Fibroblast of lung (primary cell): ENCODE data around the gene MBNL1. TPM values are rescaled to one million over a fixed set of nuclear protein-coding genes. Genes with fewer than 3 reads are reported as not detected.

Experiments used
- DNase-seq, 2 donors: peaks; one replicate each; pipeline versions ENCODE4 v3.0.0 to v3.0.0-alpha.2; 2010; ENCODE audit warnings: low read depth in 2 of 2
- H2AFZ ChIP-seq: 2 replicates; pipeline ENCODE4 v1.5.1; 2012; ENCODE audit warnings: low read length, control low read depth, inconsistent platforms
- H3K27ac ChIP-seq: 2 replicates; pipeline ENCODE4 v1.5.1; 2011; ENCODE audit warnings: low read length, control low read depth; ENCODE audit not compliant: insufficient read depth
- H3K27me3 ChIP-seq: 2 replicates; pipeline ENCODE4 v1.5.1; 2011; ENCODE audit warnings: mild to moderate bottlenecking, low read length; ENCODE audit not compliant: control insufficient read depth, insufficient read depth
- H3K36me3 ChIP-seq: 2 replicates; pipeline ENCODE4 v1.5.1; 2011; ENCODE audit warnings: low read length; ENCODE audit not compliant: control insufficient read depth, insufficient read depth
- H3K4me1 ChIP-seq: 2 replicates; pipeline ENCODE4 v1.5.1; 2011; ENCODE audit warnings: low read length; ENCODE audit not compliant: control insufficient read depth, insufficient read depth; ENCODE audit errors: extremely low read depth
- H3K4me2 ChIP-seq: 2 replicates; pipeline ENCODE4 v1.5.1; 2011; ENCODE audit warnings: low read length, control low read depth; ENCODE audit not compliant: insufficient read depth; ENCODE audit errors: extremely low read depth
- H3K4me3 ChIP-seq, 4 experiments: fragments of 200-600 bp in 1 of 4; sonication (generic) in 1 of 4; replicated peaks in 1 of 4; 2 replicates each; pipeline ENCODE4 v1.5.1; 2011 to 2016; ENCODE audit warnings: low read length in 4 of 4, low read depth in 3 of 4, mild to moderate bottlenecking in 3 of 4, control low read depth in 2 of 4, inconsistent platforms in 1 of 4, mixed read lengths in 1 of 4; ENCODE audit not compliant: insufficient read depth in 1 of 4; ENCODE audit errors: control extremely low read depth in 1 of 4
- H3K79me2 ChIP-seq: 2 replicates; pipeline ENCODE4 v1.5.1; 2012; ENCODE audit warnings: mild to moderate bottlenecking, low read length, inconsistent platforms; ENCODE audit not compliant: control insufficient read depth, insufficient read depth
- H3K9ac ChIP-seq: 2 replicates; pipeline ENCODE4 v1.5.1; 2011; ENCODE audit warnings: mild to moderate bottlenecking, low read length, control low read depth; ENCODE audit not compliant: insufficient read depth
- H3K9me3 ChIP-seq: 2 replicates; pipeline ENCODE4 v1.5.1; 2012; ENCODE audit warnings: low read depth, low read length; ENCODE audit not compliant: control insufficient read depth, insufficient read depth
- H4K20me1 ChIP-seq: 2 replicates; pipeline ENCODE4 v1.5.1; 2011; ENCODE audit warnings: low read length; ENCODE audit not compliant: control insufficient read depth, insufficient read depth; ENCODE audit errors: extremely low read depth
- CTCF ChIP-seq, 2 donors: IDR thresholded peaks in 1 of 2; conservative IDR thresholded peaks in 1 of 2; 1 replicate in 1 of 2; 2 replicates in 1 of 2; pipeline ENCODE4 v1.5.1; 2011 to 2012; ENCODE audit warnings: low read length in 2 of 2, control low read depth in 1 of 2, inconsistent platforms in 1 of 2, low read depth in 1 of 2, mild to moderate bottlenecking in 1 of 2
- EZH2 ChIP-seq: IDR thresholded peaks from 2 replicates; pipeline ENCODE4 v1.5.1; 2012; ENCODE audit warnings: low read length, control low read depth, mild to moderate bottlenecking; ENCODE audit errors: missing control alignments
- polyA plus RNA-seq, 2 donors: library from polyadenylated mRNA; depleted of rRNA in 1 of 2; stranded (reverse) in 1 of 2; unstranded in 1 of 2; fragments of >200 nt; gene quantifications; 2 replicates each; pipeline ENCODE4 v1.2.1, GENCODE V29; 2011 to 2012; ENCODE audit warnings: missing spikeins in 1 of 2
- total RNA-seq: library from RNA; depleted of rRNA; stranded (reverse); fragments of >200 nt; gene quantifications from 2 replicates; pipeline ENCODE4 v1.2.1, GENCODE V29; 2014

MBNL1 gene
- total and polyA plus RNA-seq, 2 donors (not counting 1 experiment from before 2014, with no cell fraction given), result 150 to 213 TPM

- Histone ChIP-seq H3K4me2 (no peak overlapping the region), H3K9me3 (no peaks in the 10 kb centered on the region), H4K20me1 (no peaks in the 10 kb centered on the region), H3K9ac (no peak overlapping the region), H3K4me1 (no peaks in the 10 kb centered on the region), H3K4me3 (no peak overlapping the region), H3K36me3 (peaks cover 6% of the 10 kb centered on the region), H3K27ac (no peak overlapping the region), H3K27me3 (no peaks in the 10 kb centered on the region), H3K79me2 (peaks cover 4% of the 10 kb centered on the region), H2AFZ (no peak overlapping the region)
- TF ChIP-seq CTCF (conservative IDR thresholded peaks at IDR 0.05 in 1 of 2, IDR thresholded peaks at IDR 0.05 in 1 of 2; ENCODE audit: low read depth in 1 of 2, low read length in 2 of 2) (no peak), EZH2 (no peak)
- DNase-seq, result peak in 1 of 2 donors; percentile 34
These were observed 190.8 kb downstream of the MBNL1 start for GRCh38 chr3:152459572-152459971.

- no peaks in the 10 kb centered on the region for H3K4me1 ChIP-seq
- H3K9ac ChIP-seq, result no peak overlapping the region
- no peaks in the 10 kb centered on the region for H3K9me3 ChIP-seq
- no peak overlapping the region for H3K4me2 ChIP-seq
- DNase-seq, result no peak
- H3K79me2 ChIP-seq, result peaks cover 4% of the 10 kb centered on the region
- H3K27ac ChIP-seq, result no peak overlapping the region
- H3K36me3 ChIP-seq, result peaks cover 5% of the 10 kb centered on the region
- no peaks in the 10 kb centered on the region for H3K27me3 ChIP-seq
- TF ChIP-seq CTCF (conservative IDR thresholded peaks at IDR 0.05 in 1 of 2, IDR thresholded peaks at IDR 0.05 in 1 of 2; ENCODE audit: low read depth in 1 of 2, low read length in 2 of 2), result no peak
- no peak for TF ChIP-seq EZH2
- H4K20me1 ChIP-seq, result no peaks in the 10 kb centered on the region
- H3K4me3 ChIP-seq, result no peak overlapping the region
- no peak overlapping the region for H2AFZ ChIP-seq
These were observed 192.2 kb downstream of the MBNL1 start for GRCh38 chr3:152460936-152461335.

DNA sequence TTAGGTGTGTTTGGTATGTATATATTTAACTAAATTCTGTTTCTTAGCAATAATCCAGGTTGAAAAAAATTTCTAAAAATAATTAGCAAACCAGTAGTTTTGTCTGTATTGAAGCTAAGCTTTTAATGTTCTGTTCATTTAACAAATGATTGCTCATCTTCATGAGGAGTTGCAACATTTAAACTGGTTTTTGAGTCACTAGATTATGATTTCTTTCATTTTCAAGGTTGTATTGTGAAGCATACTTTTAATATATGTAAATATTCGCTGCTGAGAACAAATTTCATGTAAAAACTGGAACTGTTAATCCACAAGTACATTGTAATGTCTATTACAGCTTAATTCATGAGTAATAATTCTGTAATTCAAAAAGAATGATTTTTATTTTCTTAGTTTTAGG lies 192.7 kb downstream of the MBNL1 start:
- H3K9me3 ChIP-seq, result no peaks in the 10 kb centered on the region
- H3K36me3 ChIP-seq, result peaks cover 2% of the 10 kb centered on the region
- TF ChIP-seq CTCF (conservative IDR thresholded peaks at IDR 0.05 in 1 of 2, IDR thresholded peaks at IDR 0.05 in 1 of 2; ENCODE audit: low read depth in 1 of 2, low read length in 2 of 2) (no peak), EZH2 (no peak)
- H3K4me3 ChIP-seq, result no peak overlapping the region
- no peaks in the 10 kb centered on the region for H3K27me3 ChIP-seq
- H2AFZ ChIP-seq, result no peak overlapping the region
- no peaks in the 10 kb centered on the region for H3K4me1 ChIP-seq
- H3K9ac ChIP-seq, result no peak overlapping the region
- H3K27ac ChIP-seq, result no peak overlapping the region
- no peak overlapping the region for H3K4me2 ChIP-seq
- peaks cover 2% of the 10 kb centered on the region for H3K79me2 ChIP-seq
- no peaks in the 10 kb centered on the region for H4K20me1 ChIP-seq
- DNase-seq, result no peak
